Keratinocyte (primary cell): ENCODE results near the gene ZKSCAN1. TPM values are rescaled to one million over a fixed set of nuclear protein-coding genes. Genes with fewer than 3 reads are reported as not detected.

Experiments used
- DNase-seq: peaks from one replicate; pipeline ENCODE4 v3.0.0-alpha.2; 2011; ENCODE audit warnings: low read depth, missing footprints, low spot score
- FAIRE-seq: peaks from 2 replicates; lab custom pipeline; 2011; peaks lifted over from hg19 to GRCh38; lab: Jason Lieb, UNC
- H2AFZ ChIP-seq: 2 replicates; pipeline ENCODE4 v1.6.0; 2012; ENCODE audit warnings: low read length, control low read depth, inconsistent platforms; ENCODE audit not compliant: control insufficient read depth
- H3K27ac ChIP-seq: 2 replicates; pipeline ENCODE4 v1.5.1; 2011; ENCODE audit warnings: low read length; ENCODE audit not compliant: control insufficient read depth, insufficient read depth
- H3K27me3 ChIP-seq: 3 replicates; pipeline ENCODE4 v1.6.0; 2011; ENCODE audit warnings: low read length; ENCODE audit not compliant: control insufficient read depth, insufficient read depth; ENCODE audit errors: extremely low read depth
- H3K36me3 ChIP-seq, 2 experiments: 2 replicates in 1 of 2; 3 replicates in 1 of 2; pipeline ENCODE4 v1.5.1; 2011; ENCODE audit warnings: low read length in 2 of 2, mild to moderate bottlenecking in 1 of 2; ENCODE audit not compliant: control insufficient read depth in 2 of 2, insufficient read depth in 2 of 2; ENCODE audit errors: extremely low read depth in 1 of 2
- H3K4me1 ChIP-seq: 3 replicates; pipeline ENCODE4 v1.5.1; 2011; ENCODE audit warnings: low read length; ENCODE audit not compliant: control insufficient read depth, insufficient read depth; ENCODE audit errors: extremely low read depth
- H3K4me2 ChIP-seq: 3 replicates; pipeline ENCODE4 v1.6.0; 2011; ENCODE audit warnings: low read depth, low read length; ENCODE audit not compliant: control insufficient read depth, insufficient read depth; ENCODE audit errors: extremely low read depth
- H3K4me3 ChIP-seq, 3 experiments: fragments of 200-600 bp in 1 of 3; sonication (generic) in 1 of 3; 2 replicates in 2 of 3; 3 replicates in 1 of 3; pipeline ENCODE4 v1.5.1; 2011 to 2016; ENCODE audit warnings: low read length in 3 of 3, mild to moderate bottlenecking in 3 of 3, control low read depth in 2 of 3, inconsistent platforms in 1 of 3, low read depth in 1 of 3, mixed read lengths in 1 of 3, mixed run types in 1 of 3, moderate library complexity in 1 of 3; ENCODE audit not compliant: control insufficient read depth in 2 of 3, insufficient read depth in 2 of 3; ENCODE audit errors: extremely low read depth in 1 of 3
- H3K79me2 ChIP-seq: 2 replicates; pipeline ENCODE4 v1.6.0; 2012; ENCODE audit warnings: low read length; ENCODE audit not compliant: control insufficient read depth, insufficient read depth
- H3K9ac ChIP-seq: 3 replicates; pipeline ENCODE4 v1.6.0; 2011; ENCODE audit warnings: low read length; ENCODE audit not compliant: control insufficient read depth, insufficient read depth; ENCODE audit errors: extremely low read depth
- H3K9me1 ChIP-seq: 3 replicates; pipeline ENCODE4 v1.6.0; 2011; ENCODE audit warnings: low read length; ENCODE audit not compliant: control insufficient read depth, insufficient read depth; ENCODE audit errors: extremely low read depth
- H3K9me3 ChIP-seq: 2 replicates; pipeline ENCODE4 v1.5.1; 2012; ENCODE audit warnings: low read depth, low read length; ENCODE audit not compliant: control insufficient read depth
- H4K20me1 ChIP-seq: 3 replicates; pipeline ENCODE4 v1.6.0; 2011; ENCODE audit warnings: low read length; ENCODE audit not compliant: control insufficient read depth, insufficient read depth; ENCODE audit errors: extremely low read depth
- CTCF ChIP-seq, 3 experiments: IDR thresholded peaks in 1 of 3; conservative IDR thresholded peaks in 1 of 3; optimal IDR thresholded peaks in 1 of 3; 2 replicates in 2 of 3; 3 replicates in 1 of 3; pipeline versions ENCODE3 to v1.5.1; 2011; ENCODE audit warnings: low read length in 3 of 3, mild to moderate bottlenecking in 3 of 3, moderate library complexity in 2 of 3, control low read depth in 1 of 3, inconsistent platforms in 1 of 3; ENCODE audit not compliant: insufficient read depth in 2 of 3; ENCODE audit errors: extremely low read depth in 1 of 3
- EZH2 ChIP-seq: IDR thresholded peaks from one replicate; pipeline ENCODE4 v1.6.1; 2012; ENCODE audit warnings: inconsistent platforms, mild to moderate bottlenecking, low read length, moderate library complexity
- dilution Hi-C: fragments of 300-500 bp; cut with MboI; formaldehyde crosslinking; loops from one replicate; pipeline ENCODE4 v1.7.0; 2020; ENCODE audit warnings: low sequenced_read_pairs; ENCODE audit not compliant: extremely low pct_ligation_motif_present
- polyA plus RNA-seq, 5 experiments: library from polyadenylated mRNA; depleted of rRNA in 3 of 5; stranded (reverse) in 3 of 5; stranded (forward) in 1 of 5; unstranded in 1 of 5; fragments of >200 nt; gene quantifications; 1 replicate in 1 of 5; 2 replicates in 3 of 5; 3 replicates in 1 of 5; pipeline versions ENCODE4 v1.2.1 to v1.2.3, GENCODE V29; 2011 to 2012; ENCODE audit warnings: missing spikeins in 2 of 5, low read depth in 1 of 5, low replicate concordance in 1 of 5

The ZKSCAN1 gene
- polyA plus RNA-seq, 1 donor (not counting 4 experiments of a cell fraction or from before 2014, with no cell fraction given) = 24.7 TPM

DNA sequence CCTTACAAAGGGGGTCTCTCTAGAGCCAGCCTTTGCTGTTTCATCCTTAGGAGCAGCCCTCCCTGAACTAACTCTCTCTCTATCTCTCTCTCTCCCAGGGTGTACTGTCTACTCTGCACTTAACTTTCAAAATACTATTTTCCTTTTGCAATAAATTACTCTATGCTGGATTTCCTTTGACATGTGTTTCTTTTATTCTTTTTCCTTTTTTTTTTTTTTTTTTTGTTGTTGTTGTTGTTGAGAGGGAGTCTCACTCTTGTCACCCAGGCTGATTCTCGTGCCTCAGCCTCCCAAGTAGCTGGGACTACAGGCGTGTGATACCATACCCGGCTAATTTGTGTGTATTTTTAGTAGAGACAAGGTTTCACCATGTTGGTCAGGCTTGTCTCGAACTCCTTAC is 67.6 kb downstream of the ZKSCAN1 start:
- H3K27ac ChIP-seq = no peak overlapping the region
- DNase-seq (no peak), FAIRE-seq (no peak)
- H3K27me3 ChIP-seq = no peaks in the 10 kb centered on the region
- no peak overlapping the region for H3K4me3 ChIP-seq
- H3K9ac ChIP-seq = no peak overlapping the region
- dilution Hi-C loops = no loop called here
- H3K79me2 ChIP-seq = peaks cover 35% of the 10 kb centered on the region
- no peak overlapping the region for H3K4me2 ChIP-seq
- no peaks in the 10 kb centered on the region for H3K9me1 ChIP-seq
- H3K4me1 ChIP-seq = peaks cover 29% of the 10 kb centered on the region
- H4K20me1 ChIP-seq = no peaks in the 10 kb centered on the region
- H3K9me3 ChIP-seq = no peaks in the 10 kb centered on the region
- H2AFZ ChIP-seq = no peak overlapping the region
- TF ChIP-seq EZH2 = no peak
- no peak for TF ChIP-seq CTCF (optimal IDR thresholded peaks at IDR 0.05 in 1 of 3, IDR thresholded peaks at IDR 0.05 in 1 of 3, conservative IDR thresholded peaks at IDR 0.05 in 1 of 3; ENCODE audit: extremely low read depth in 1 of 3, insufficient read depth in 2 of 3, low read length in 3 of 3)
- H3K36me3 ChIP-seq = peaks cover 8 to 13% of the 10 kb centered on the region in 2 experiments

DNA sequence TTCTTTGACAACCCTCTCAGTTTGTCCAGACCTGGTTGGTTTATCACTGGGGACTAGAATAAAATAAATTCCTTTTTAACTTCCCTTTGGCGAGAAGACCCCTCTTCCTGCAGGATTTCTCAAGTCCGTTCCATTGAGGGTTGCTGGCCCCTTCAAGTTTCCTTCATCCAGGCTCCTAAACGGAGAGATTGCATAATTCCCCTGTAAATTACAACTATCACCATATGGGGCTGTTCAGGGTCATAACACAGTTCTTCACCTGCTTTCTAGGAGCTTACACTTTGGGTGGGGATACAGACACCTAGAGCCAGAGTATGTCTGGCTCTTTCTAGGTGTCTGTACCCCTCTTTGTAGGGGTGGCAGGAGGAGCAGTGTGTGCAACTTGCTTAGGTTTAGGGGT is 70.1 kb downstream of the ZKSCAN1 start:
- Histone ChIP-seq H3K9me3 (no peaks in the 10 kb centered on the region), H3K9ac (no peak overlapping the region), H3K4me2 (no peak overlapping the region), H3K4me1 (peaks cover 34% of the 10 kb centered on the region), H3K27ac (no peak overlapping the region), H3K36me3 (peaks cover 2 to 3% of the 10 kb centered on the region in 2 experiments), H2AFZ (no peak overlapping the region), H3K79me2 (peaks cover 23% of the 10 kb centered on the region), H3K9me1 (no peaks in the 10 kb centered on the region), H3K4me3 (no peak overlapping the region), H3K27me3 (no peaks in the 10 kb centered on the region), H4K20me1 (no peaks in the 10 kb centered on the region)
- DNase-seq (no peak), FAIRE-seq (no peak)
- dilution Hi-C loops = no loop called here
- no peak for TF ChIP-seq CTCF (optimal IDR thresholded peaks at IDR 0.05 in 1 of 3, IDR thresholded peaks at IDR 0.05 in 1 of 3, conservative IDR thresholded peaks at IDR 0.05 in 1 of 3; ENCODE audit: extremely low read depth in 1 of 3, insufficient read depth in 2 of 3, low read length in 3 of 3)
- TF ChIP-seq EZH2 = no peak
